GM23338 (cell line): Measurements from ENCODE around the gene MRTFA. TPM values are rescaled to one million over a fixed set of nuclear protein-coding genes. Genes with fewer than 3 reads are reported as not detected.

Experiments
- ATAC-seq: fragments of 200-7000 bp; cut with Tn5 transposase; 3 replicates; pipeline ENCODE4 v1.9.1; 2020
- DNase-seq: peaks from one replicate; pipeline ENCODE4 v3.0.0-alpha.2; 2015; ENCODE audit warnings: low spot score
- H2AFZ ChIP-seq: fragments of 200-600 bp; sonication (generic); 2 replicates; pipeline ENCODE4 v1.8.0; 2016; ENCODE audit warnings: antibody characterized with exemption, mild to moderate bottlenecking, moderate library complexity
- H3F3A ChIP-seq: fragments of 200-600 bp; sonication (generic); replicated peaks from 2 replicates; pipeline ENCODE4 v1.8.0; 2017; ENCODE audit warnings: antibody characterized with exemption, mixed run types, low read depth
- H3K27ac ChIP-seq: fragments of 200-600 bp; sonication (generic); 2 replicates; pipeline ENCODE4 v1.6.1; 2016; ENCODE audit warnings: low read depth
- H3K27me3 ChIP-seq: fragments of 200-600 bp; sonication (generic); 2 replicates; pipeline ENCODE4 v1.8.0; 2016; ENCODE audit warnings: mild to moderate bottlenecking, mixed run types, moderate library complexity; ENCODE audit not compliant: insufficient read depth
- H3K36me3 ChIP-seq: fragments of 200-600 bp; sonication (generic); 2 replicates; pipeline ENCODE4 v1.8.0; 2016; ENCODE audit warnings: mild to moderate bottlenecking; ENCODE audit not compliant: insufficient read depth
- H3K4me1 ChIP-seq: fragments of 200-600 bp; sonication (generic); 2 replicates; pipeline ENCODE4 v1.8.0; 2016; ENCODE audit warnings: mild to moderate bottlenecking, moderate library complexity; ENCODE audit not compliant: insufficient read depth
- H3K4me2 ChIP-seq: fragments of 200-600 bp; sonication (generic); 2 replicates; pipeline ENCODE4 v1.7.1; 2017; ENCODE audit warnings: mixed run types
- H3K4me3 ChIP-seq: fragments of 200-600 bp; sonication (generic); 2 replicates; pipeline ENCODE4 v1.6.1; 2016; ENCODE audit warnings: mixed run types
- H3K79me2 ChIP-seq: fragments of 200-600 bp; sonication (generic); replicated peaks from 2 replicates; pipeline ENCODE4 v1.8.0; 2017; ENCODE audit warnings: mild to moderate bottlenecking; ENCODE audit not compliant: insufficient read depth
- H3K9me2 ChIP-seq: fragments of 200-600 bp; sonication (generic); 2 replicates; pipeline ENCODE4 v1.8.0; 2017; ENCODE audit not compliant: insufficient read depth
- H4K20me1 ChIP-seq: fragments of 200-600 bp; sonication (generic); replicated peaks from 2 replicates; pipeline ENCODE4 v1.8.0; 2017; ENCODE audit warnings: mild to moderate bottlenecking; ENCODE audit not compliant: insufficient read depth
- H3K27ac Mint-ChIP-seq: 2 replicates; pipeline ENCODE4 v1.8.0; 2020; ENCODE audit warnings: inconsistent platforms, mild to moderate bottlenecking, moderate library complexity, mixed read lengths
- H3K27me3 Mint-ChIP-seq: 3 replicates; pipeline ENCODE4 v1.8.0; 2022; ENCODE audit warnings: low read depth, mild to moderate bottlenecking, moderate library complexity, mixed read lengths, inconsistent platforms; ENCODE audit not compliant: insufficient read depth, poor library complexity
- H3K36me3 Mint-ChIP-seq: 3 replicates; pipeline ENCODE4 v1.8.0; 2021; ENCODE audit warnings: low read depth, mild to moderate bottlenecking, inconsistent platforms, moderate library complexity, mixed read lengths
- H3K4me1 Mint-ChIP-seq: 3 replicates; pipeline ENCODE4 v1.8.0; 2020; ENCODE audit warnings: mild to moderate bottlenecking, inconsistent platforms, mixed read lengths
- H3K4me3 Mint-ChIP-seq: 3 replicates; pipeline ENCODE4 v1.8.0; 2021; ENCODE audit warnings: moderate library complexity, mild to moderate bottlenecking, inconsistent platforms, mixed read lengths
- H3K9me3 Mint-ChIP-seq: 3 replicates; pipeline ENCODE4 v1.8.0; 2020; ENCODE audit warnings: moderate library complexity, mild to moderate bottlenecking, inconsistent platforms, mixed read lengths
- CREB1 ChIP-seq: fragments of 250-450 bp; sonication (Bioruptor Pico); IDR thresholded peaks from 2 replicates; pipeline ENCODE4 v1.5.0; 2020; ENCODE audit warnings: low read depth, mild to moderate bottlenecking, moderate library complexity
- CTCF ChIP-seq, 2 experiments: fragments of 200-600 bp in 1 of 2; sonication (generic) in 1 of 2; conservative IDR thresholded peaks; 2 replicates each; pipeline versions ENCODE4 v1.5.1 to v1.6.1; 2016 to 2017; ENCODE audit warnings: antibody characterized with exemption in 2 of 2, low read depth in 2 of 2, mild to moderate bottlenecking in 2 of 2, moderate library complexity in 1 of 2
- ETS1 ChIP-seq: IDR thresholded peaks from 2 replicates; pipeline ENCODE4 v1.6.1; 2016; ENCODE audit warnings: antibody characterized with exemption
- EZH2 ChIP-seq: fragments of 200-600 bp; sonication (generic); IDR thresholded peaks from one replicate; pipeline ENCODE4 v1.8.0; 2017; ENCODE audit warnings: antibody characterized with exemption, mild to moderate bottlenecking, low read depth; ENCODE audit not compliant: unreplicated experiment
- EZH2phosphoT487 ChIP-seq: fragments of 200-600 bp; sonication (generic); IDR thresholded peaks from one replicate; pipeline ENCODE4 v1.8.1; 2018; ENCODE audit warnings: antibody characterized with exemption; ENCODE audit not compliant: unreplicated experiment
- JUNB ChIP-seq: IDR thresholded peaks from one replicate; pipeline ENCODE4 v1.6.1; 2016; ENCODE audit warnings: antibody characterized with exemption; ENCODE audit not compliant: unreplicated experiment
- POLR2AphosphoS5 ChIP-seq: IDR thresholded peaks from 2 replicates; pipeline ENCODE4 v1.6.1; 2016; ENCODE audit warnings: antibody characterized with exemption, low read depth
- REST ChIP-seq: IDR thresholded peaks from one replicate; pipeline ENCODE4 v1.6.1; 2018; ENCODE audit warnings: antibody characterized with exemption; ENCODE audit not compliant: unreplicated experiment
- ZNF114 ChIP-seq: fragments of 250-450 bp; sonication (Bioruptor Pico); IDR thresholded peaks from 2 replicates; pipeline ENCODE4 v1.5.0; 2020; ENCODE audit warnings: mild to moderate bottlenecking, moderate library complexity
- ZNF462 ChIP-seq: fragments of 250-450 bp; sonication (Bioruptor Pico); IDR thresholded peaks from 2 replicates; pipeline ENCODE4 v1.5.0; 2020; ENCODE audit warnings: mild to moderate bottlenecking, moderate library complexity
- polyA plus RNA-seq: library from polyadenylated mRNA; unstranded; fragments of >200 nt; fragmentation: Nextera tagmentation; extraction: Ambion mirVana; gene quantifications from 2 replicates; pipeline ENCODE4 v1.2.1, GENCODE V29; 2016
- total RNA-seq: library from RNA; depleted of rRNA; stranded (reverse); fragments of >200 nt; shearing (Covaris generic); gene quantifications from 2 replicates; pipeline ENCODE4 v1.2.3, GENCODE V29; 2014

MRTFA gene
- total and polyA plus RNA-seq, 2 experiments from 2014 or later = 18.1 to 92.4 TPM

- no peak overlapping the region for H3K27ac ChIP-seq
- no peaks in the 10 kb centered on the region for H3K36me3 ChIP-seq
- peaks cover 14% of the 10 kb centered on the region for H3K36me3 Mint-ChIP-seq
- no peak overlapping the region for H3K27ac Mint-ChIP-seq
- TF ChIP-seq CTCF (conservative IDR thresholded peaks at IDR 0.05; ENCODE audit: low read depth in 2 of 2) (no peak), JUNB (no peak), REST (no peak), ZNF114 (no peak), ETS1 (no peak), EZH2phosphoT487 (no peak), CREB1 (CRISPR knock-in tag) (no peak), POLR2AphosphoS5 (no peak), ZNF462 (CRISPR knock-in tag) (no peak), EZH2 (no peak)
- ATAC-seq (no peak), DNase-seq (no peak)
- H3F3A ChIP-seq = no peaks in the 10 kb centered on the region
- H3K4me2 ChIP-seq = no peak overlapping the region
- no peaks in the 10 kb centered on the region for H3K27me3 ChIP-seq
- peaks cover 7% of the 10 kb centered on the region for H3K9me3 Mint-ChIP-seq
- no peak overlapping the region for H3K4me3 ChIP-seq
- peaks cover 9% of the 10 kb centered on the region for H3K4me1 Mint-ChIP-seq
- no peaks in the 10 kb centered on the region for H4K20me1 ChIP-seq
- H3K4me1 ChIP-seq = peaks cover 8% of the 10 kb centered on the region; the same call in 1 of the 2 replicates
- peaks cover 10% of the 10 kb centered on the region for H3K79me2 ChIP-seq
- no peaks in the 10 kb centered on the region for H3K27me3 Mint-ChIP-seq
- H3K9me2 ChIP-seq = no peaks in the 10 kb centered on the region
- H2AFZ ChIP-seq = no peak overlapping the region
- H3K4me3 Mint-ChIP-seq = no peak overlapping the region
These were observed 88.8 kb downstream of the MRTFA start for GRCh38 chr22:40547729-40548143.
